Activated CD8-positive, alpha-beta memory T cell treated with anti-CD3 and anti-CD28 coated beads, Interleukin-2, amount 10 ng/mL, durations not matched to agents 7 days and 5 days (primary cell): ENCODE results near the gene KIAA0232. TPM values are rescaled to one million over a fixed set of nuclear protein-coding genes. Genes with fewer than 3 reads are reported as not detected.
A peak's percentile ranks its signal among the peaks of the same experiment; 100 is the strongest.

ENCODE experiments used
- ATAC-seq: fragments of 150-1000 bp; cut with Tn5 transposase; one replicate; pipeline ENCODE4 v1.10.0; 2021; ENCODE audit warnings: moderate library complexity
- CTCF ChIA-PET: fragments of 350-600 bp; sonication (Branson Sonifier 250); formaldehyde crosslinking; loops from one replicate; lab custom pipeline; 2021; ENCODE audit warnings: antibody characterized with exemption; lab: Charles Lee
- DNase-seq: peaks from one replicate; pipeline ENCODE4 v3.0.0-alpha.2; 2020
- H3K27ac Mint-ChIP-seq: one replicate; pipeline ENCODE4 v1.8.0; 2021; ENCODE audit warnings: mild to moderate bottlenecking, mixed read lengths
- H3K27me3 Mint-ChIP-seq: one replicate; pipeline ENCODE4 v1.8.0; 2021; ENCODE audit warnings: mixed read lengths
- H3K36me3 Mint-ChIP-seq: one replicate; pipeline ENCODE4 v1.8.0; 2021; ENCODE audit warnings: mild to moderate bottlenecking, mixed read lengths
- H3K4me1 Mint-ChIP-seq: one replicate; pipeline ENCODE4 v1.8.0; 2021; ENCODE audit warnings: mixed read lengths
- H3K4me3 Mint-ChIP-seq: one replicate; pipeline ENCODE4 v1.8.0; 2021; ENCODE audit warnings: mild to moderate bottlenecking, moderate library complexity, mixed read lengths
- H3K9me3 Mint-ChIP-seq: one replicate; pipeline ENCODE4 v1.8.0; 2022; ENCODE audit warnings: low read depth, mixed read lengths
- total RNA-seq, 2 experiments: library from RNA; stranded (reverse); gene quantifications; one replicate each; pipeline ENCODE4 v1.2.3, GENCODE V29; 2021

The KIAA0232 gene
- total RNA-seq, 2 experiments from 2014 or later: 17.5 to 19.8 TPM

- CTCF ChIA-PET: interaction anchor here (1.6 kb wide), 1 partner anchor 218 kb away, joined by 4 read pairs; no protein-coding TSS in a partner anchor
These were observed 70.1 kb downstream of the KIAA0232 start for GRCh38 chr4:6852582-6852981.

GRCh38 chr4:6854098-6854744 lies 71.7 kb downstream of the KIAA0232 start:
- Mint-ChIP-seq H3K4me3 (no peak overlapping the region), H3K27me3 (no peaks in the 10 kb centered on the region), H3K36me3 (peaks cover 46% of the 10 kb centered on the region), H3K9me3 (peaks cover 3% of the 10 kb centered on the region), H3K27ac (no peak overlapping the region), H3K4me1 (peaks cover 35% of the 10 kb centered on the region)
- CTCF ChIA-PET: interaction anchor here (1.8 kb wide), 1 partner anchor 19 kb away, joined by 7 read pairs; no protein-coding TSS in a partner anchor
- DNase-seq (no peak), ATAC-seq (no peak)

More at GRCh38 chr4:6852582-6852981, 70.1 kb downstream of the KIAA0232 start:
- Mint-ChIP-seq H3K4me1 (peaks cover 34% of the 10 kb centered on the region), H3K27ac (no peak overlapping the region), H3K4me3 (no peak overlapping the region), H3K9me3 (peaks cover 3% of the 10 kb centered on the region), H3K36me3 (peaks cover 53% of the 10 kb centered on the region), H3K27me3 (no peaks in the 10 kb centered on the region)
- no peak for DNase-seq
- no peak for ATAC-seq

GRCh38 chr4:6855692-6856297 lies 73.3 kb downstream of the KIAA0232 start:
- ATAC-seq (peak; percentile 90), DNase-seq (peak; percentile 64)
- Mint-ChIP-seq H3K4me1 (peaks cover 35% of the 10 kb centered on the region), H3K9me3 (peaks cover 2% of the 10 kb centered on the region), H3K27ac (peak overlapping the region; percentile 60), H3K4me3 (no peak overlapping the region), H3K36me3 (peaks cover 38% of the 10 kb centered on the region), H3K27me3 (no peaks in the 10 kb centered on the region)
- CTCF ChIA-PET: interaction anchor here (1.3 to 2.1 kb wide), 4 partner anchors 11 to 136 kb away, joined by 3 to 9 read pairs (median 3); no protein-coding TSS in a partner anchor

GRCh38 chr4:6856391-6856790 lies 73.9 kb downstream of the KIAA0232 start:
- no peaks in the 10 kb centered on the region for H3K9me3 Mint-ChIP-seq
- H3K27me3 Mint-ChIP-seq: no peaks in the 10 kb centered on the region
- DNase-seq (no peak), ATAC-seq (no peak)
- H3K27ac Mint-ChIP-seq: peak overlapping the region; percentile 60
- H3K4me3 Mint-ChIP-seq: no peak overlapping the region
- H3K4me1 Mint-ChIP-seq: peaks cover 35% of the 10 kb centered on the region
- H3K36me3 Mint-ChIP-seq: peaks cover 38% of the 10 kb centered on the region
- CTCF ChIA-PET: interaction anchor here (1.3 to 2.1 kb wide), 3 partner anchors 10 to 136 kb away, joined by 3 to 9 read pairs (median 3); no protein-coding TSS in a partner anchor

GRCh38 chr4:6857009-6857882 lies 74.7 kb downstream of the KIAA0232 start:
- no peak overlapping the region for H3K4me3 Mint-ChIP-seq

GRCh38 chr4:6858997-6859396 lies 76.5 kb downstream of the KIAA0232 start:
- ATAC-seq: no peak
- H3K9me3 Mint-ChIP-seq: no peaks in the 10 kb centered on the region
- peaks cover 33% of the 10 kb centered on the region for H3K36me3 Mint-ChIP-seq
- no peak overlapping the region for H3K4me3 Mint-ChIP-seq
- peaks cover 26% of the 10 kb centered on the region for H3K4me1 Mint-ChIP-seq
- CTCF ChIA-PET: interaction anchor here (2.2 to 2.7 kb wide), 2 partner anchors 15 to 139 kb away, joined by 9 to 18 read pairs; no protein-coding TSS in a partner anchor
- H3K27ac Mint-ChIP-seq: no peak overlapping the region
- no peaks in the 10 kb centered on the region for H3K27me3 Mint-ChIP-seq
- no peak for DNase-seq

More at GRCh38 chr4:6857009-6857882, 74.7 kb downstream of the KIAA0232 start:
- H3K36me3 Mint-ChIP-seq: peaks cover 35% of the 10 kb centered on the region
- DNase-seq (no peak), ATAC-seq (no peak)
- H3K27me3 Mint-ChIP-seq: no peaks in the 10 kb centered on the region
- peak overlapping the region; percentile 21 for H3K27ac Mint-ChIP-seq
- peaks cover 35% of the 10 kb centered on the region for H3K4me1 Mint-ChIP-seq
- CTCF ChIA-PET: interaction anchor here (1.1 to 2.1 kb wide), 4 partner anchors 9 to 137 kb away, joined by 3 to 9 read pairs (median 3); no protein-coding TSS in a partner anchor
- no peaks in the 10 kb centered on the region for H3K9me3 Mint-ChIP-seq

GRCh38 chr4:6859543-6859942 lies 77.0 kb downstream of the KIAA0232 start:
- Mint-ChIP-seq H3K27me3 (no peaks in the 10 kb centered on the region), H3K9me3 (no peaks in the 10 kb centered on the region), H3K4me1 (peaks cover 20% of the 10 kb centered on the region), H3K27ac (no peak overlapping the region), H3K4me3 (no peak overlapping the region), H3K36me3 (peaks cover 35% of the 10 kb centered on the region)
- CTCF ChIA-PET: interaction anchor here (2.2 to 2.7 kb wide), 2 partner anchors 14 to 139 kb away, joined by 9 to 18 read pairs; no protein-coding TSS in a partner anchor
- DNase-seq (no peak), ATAC-seq (no peak)

GRCh38 chr4:6868386-6868785 lies 85.9 kb downstream of the KIAA0232 start:
- no peak overlapping the region for H3K4me3 Mint-ChIP-seq
- ATAC-seq: no peak
- DNase-seq: no peak
- H3K36me3 Mint-ChIP-seq: peaks cover 14% of the 10 kb centered on the region
- H3K4me1 Mint-ChIP-seq: peaks cover 2% of the 10 kb centered on the region
- no peaks in the 10 kb centered on the region for H3K9me3 Mint-ChIP-seq
- no peaks in the 10 kb centered on the region for H3K27me3 Mint-ChIP-seq
- peak overlapping the region; percentile 4 for H3K27ac Mint-ChIP-seq
- CTCF ChIA-PET: interaction anchor here (2.0 kb wide), 1 partner anchor 148 kb away, joined by 7 read pairs; no protein-coding TSS in a partner anchor

GRCh38 chr4:6869944-6870343 lies 87.4 kb downstream of the KIAA0232 start:
- no peaks in the 10 kb centered on the region for H3K9me3 Mint-ChIP-seq
- no peak for DNase-seq

GRCh38 chr4:6873291-6873690 lies 90.8 kb downstream of the KIAA0232 start:
- no peaks in the 10 kb centered on the region for H3K27me3 Mint-ChIP-seq
- peaks cover 9% of the 10 kb centered on the region for H3K4me1 Mint-ChIP-seq
- H3K4me3 Mint-ChIP-seq: no peak overlapping the region
- peaks cover 15% of the 10 kb centered on the region for H3K36me3 Mint-ChIP-seq
- no peaks in the 10 kb centered on the region for H3K9me3 Mint-ChIP-seq
- peak overlapping the region; percentile 12 for H3K27ac Mint-ChIP-seq
- DNase-seq (no peak), ATAC-seq (no peak)
- CTCF ChIA-PET: interaction anchor here (0.6 to 5.8 kb wide), 63 partner anchors 8 to 542 kb away, joined by 3 to 174 read pairs (median 5); partner anchors contain the start of genes BLOC1S4, GRPEL1, KIAA0232 and MRFAP1

More at GRCh38 chr4:6869944-6870343, 87.4 kb downstream of the KIAA0232 start:
- peaks cover 2% of the 10 kb centered on the region for H3K4me1 Mint-ChIP-seq
- H3K27ac Mint-ChIP-seq: no peak overlapping the region
- ATAC-seq: no peak
- H3K4me3 Mint-ChIP-seq: no peak overlapping the region
- CTCF ChIA-PET: interaction anchor here (1.1 kb wide), 1 partner anchor 149 kb away, joined by 3 read pairs; no protein-coding TSS in a partner anchor
- peaks cover 8% of the 10 kb centered on the region for H3K36me3 Mint-ChIP-seq
- H3K27me3 Mint-ChIP-seq: no peaks in the 10 kb centered on the region

GRCh38 chr4:6873792-6874461 lies 91.4 kb downstream of the KIAA0232 start:
- DNase-seq (peak; percentile 88), ATAC-seq (peak; percentile 97)
- H3K36me3 Mint-ChIP-seq: peaks cover 20% of the 10 kb centered on the region
- no peaks in the 10 kb centered on the region for H3K27me3 Mint-ChIP-seq
- CTCF ChIA-PET: interaction anchor here (0.6 to 5.8 kb wide), 63 partner anchors 8 to 542 kb away, joined by 3 to 174 read pairs (median 5); partner anchors contain the start of genes BLOC1S4, GRPEL1, KIAA0232 and MRFAP1
- H3K4me1 Mint-ChIP-seq: peaks cover 9% of the 10 kb centered on the region
- H3K4me3 Mint-ChIP-seq: no peak overlapping the region
- no peak overlapping the region for H3K27ac Mint-ChIP-seq
- H3K9me3 Mint-ChIP-seq: no peaks in the 10 kb centered on the region

- ATAC-seq (no peak), DNase-seq (no peak)
- Mint-ChIP-seq H3K4me3 (no peak overlapping the region), H3K27ac (no peak overlapping the region), H3K27me3 (no peaks in the 10 kb centered on the region), H3K4me1 (peaks cover 9% of the 10 kb centered on the region), H3K36me3 (peaks cover 25% of the 10 kb centered on the region), H3K9me3 (no peaks in the 10 kb centered on the region)
- CTCF ChIA-PET: interaction anchor here (0.8 to 5.8 kb wide), 23 partner anchors 9 to 235 kb away, joined by 3 to 174 read pairs (median 9); partner anchors contain the start of genes BLOC1S4, KIAA0232, MRFAP1 and MRFAP1L1
These were observed 92.5 kb downstream of the KIAA0232 start for GRCh38 chr4:6874981-6875380.
